ENCODE results near the gene POU3F3.

Gene POU3F3

DNA sequence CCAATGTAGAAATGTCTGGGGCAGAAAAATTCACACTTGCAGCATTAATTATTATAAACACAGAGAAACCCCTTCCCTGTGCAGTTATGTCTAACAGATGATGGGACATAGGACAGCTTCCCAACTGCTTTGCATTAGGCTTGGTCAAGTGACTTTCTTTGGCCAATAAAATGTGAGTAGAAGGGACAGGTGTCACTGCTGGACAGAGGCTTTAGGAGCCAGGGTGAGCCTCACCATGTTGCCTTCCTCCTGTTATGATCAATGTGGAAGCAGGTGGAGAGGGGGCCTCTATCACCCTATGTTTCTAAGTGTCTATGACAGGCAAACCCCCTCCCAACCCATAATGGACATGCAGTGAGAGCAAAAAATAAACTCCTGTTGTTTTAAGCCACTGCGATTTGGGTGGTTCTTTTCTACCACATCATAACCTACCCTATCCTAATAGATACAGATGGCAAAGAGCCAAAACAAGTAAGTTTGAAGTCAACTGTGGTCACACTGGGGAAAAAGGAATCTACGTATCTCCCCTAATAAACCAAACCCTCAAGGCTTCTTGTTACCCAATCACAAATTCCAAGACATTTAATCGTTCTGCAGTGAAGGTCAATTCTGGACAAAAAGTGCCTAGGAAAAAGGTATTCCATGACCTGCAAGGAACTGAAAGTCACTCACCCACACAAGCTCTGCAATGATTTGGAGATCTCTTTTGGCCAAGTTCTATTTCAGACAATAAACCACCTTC lies 28.6 kb upstream of the POU3F3 start:
- TF ChIP-seq, protein P1, sequence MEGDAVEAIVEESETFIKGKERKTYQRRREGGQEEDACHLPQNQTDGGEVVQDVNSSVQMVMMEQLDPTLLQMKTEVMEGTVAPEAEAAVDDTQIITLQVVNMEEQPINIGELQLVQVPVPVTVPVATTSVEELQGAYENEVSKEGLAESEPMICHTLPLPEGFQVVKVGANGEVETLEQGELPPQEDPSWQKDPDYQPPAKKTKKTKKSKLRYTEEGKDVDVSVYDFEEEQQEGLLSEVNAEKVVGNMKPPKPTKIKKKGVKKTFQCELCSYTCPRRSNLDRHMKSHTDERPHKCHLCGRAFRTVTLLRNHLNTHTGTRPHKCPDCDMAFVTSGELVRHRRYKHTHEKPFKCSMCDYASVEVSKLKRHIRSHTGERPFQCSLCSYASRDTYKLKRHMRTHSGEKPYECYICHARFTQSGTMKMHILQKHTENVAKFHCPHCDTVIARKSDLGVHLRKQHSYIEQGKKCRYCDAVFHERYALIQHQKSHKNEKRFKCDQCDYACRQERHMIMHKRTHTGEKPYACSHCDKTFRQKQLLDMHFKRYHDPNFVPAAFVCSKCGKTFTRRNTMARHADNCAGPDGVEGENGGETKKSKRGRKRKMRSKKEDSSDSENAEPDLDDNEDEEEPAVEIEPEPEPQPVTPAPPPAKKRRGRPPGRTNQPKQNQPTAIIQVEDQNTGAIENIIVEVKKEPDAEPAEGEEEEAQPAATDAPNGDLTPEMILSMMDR (IDR thresholded peaks at IDR 0.05; ENCODE audit: control extremely low read depth, extremely low read depth, low read depth, missing control alignments): no peak
- POLR2A ChIA-PET: no interaction called here
- DNase-seq (ENCODE audit: extremely low spot score): no peak
- CTCF ChIA-PET: no interaction called here

DNA sequence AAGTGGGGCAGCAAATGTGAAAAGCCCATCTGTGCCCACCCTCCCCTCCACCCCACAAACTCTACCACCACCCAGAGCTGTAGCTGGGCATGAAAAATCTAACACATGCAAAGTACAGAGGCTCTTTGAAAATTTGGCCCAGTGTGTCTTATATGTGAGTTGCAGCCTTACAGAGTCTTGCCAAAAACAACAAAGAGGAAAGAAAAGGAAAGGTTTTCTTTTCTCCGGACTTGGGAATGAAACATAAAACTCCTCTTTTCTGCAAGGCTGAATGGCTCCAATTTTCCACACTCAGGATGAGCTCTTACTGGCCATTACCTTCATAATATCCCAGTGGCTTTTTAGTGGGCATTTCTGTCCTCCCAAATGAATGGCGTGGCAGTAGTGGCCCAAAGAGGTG lies 27.9 kb upstream of the POU3F3 start:
- DNase-seq (ENCODE audit: extremely low spot score): no peak
- TF ChIP-seq, protein P1 (IDR thresholded peaks at IDR 0.05; ENCODE audit: control extremely low read depth, extremely low read depth, low read depth, missing control alignments): no peak
- ChIA-PET CTCF (no interaction called here), POLR2A (no interaction called here)

DNA sequence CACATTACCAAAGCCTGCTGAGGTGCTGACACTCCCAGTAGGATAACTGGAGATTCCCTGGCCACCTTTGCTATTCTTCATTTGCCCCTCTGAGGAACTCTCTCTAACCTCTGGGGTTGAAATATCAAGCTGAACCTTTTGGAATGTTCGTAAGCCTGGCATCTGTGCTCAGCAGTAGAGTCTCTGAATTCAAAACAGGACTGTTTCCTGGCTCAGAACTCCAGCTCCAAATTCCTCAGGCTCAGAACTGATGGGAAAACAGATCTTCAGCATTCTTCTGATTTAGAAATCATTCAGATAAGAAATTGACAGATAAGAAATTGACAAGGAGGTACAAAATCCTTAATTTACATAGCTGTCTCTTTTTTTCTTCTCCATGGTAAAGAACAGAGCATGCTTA lies 22.2 kb upstream of the POU3F3 start:
- DNase-seq (ENCODE audit: extremely low spot score): no peak
- ChIA-PET CTCF (interaction anchor here (1.7 kb wide), 1 partner anchor 18 kb away, joined by 6 read pairs; no protein-coding TSS in a partner anchor), POLR2A (no interaction called here)
- TF ChIP-seq, protein P1 (IDR thresholded peaks at IDR 0.05; ENCODE audit: control extremely low read depth, extremely low read depth, low read depth, missing control alignments): no peak

DNA sequence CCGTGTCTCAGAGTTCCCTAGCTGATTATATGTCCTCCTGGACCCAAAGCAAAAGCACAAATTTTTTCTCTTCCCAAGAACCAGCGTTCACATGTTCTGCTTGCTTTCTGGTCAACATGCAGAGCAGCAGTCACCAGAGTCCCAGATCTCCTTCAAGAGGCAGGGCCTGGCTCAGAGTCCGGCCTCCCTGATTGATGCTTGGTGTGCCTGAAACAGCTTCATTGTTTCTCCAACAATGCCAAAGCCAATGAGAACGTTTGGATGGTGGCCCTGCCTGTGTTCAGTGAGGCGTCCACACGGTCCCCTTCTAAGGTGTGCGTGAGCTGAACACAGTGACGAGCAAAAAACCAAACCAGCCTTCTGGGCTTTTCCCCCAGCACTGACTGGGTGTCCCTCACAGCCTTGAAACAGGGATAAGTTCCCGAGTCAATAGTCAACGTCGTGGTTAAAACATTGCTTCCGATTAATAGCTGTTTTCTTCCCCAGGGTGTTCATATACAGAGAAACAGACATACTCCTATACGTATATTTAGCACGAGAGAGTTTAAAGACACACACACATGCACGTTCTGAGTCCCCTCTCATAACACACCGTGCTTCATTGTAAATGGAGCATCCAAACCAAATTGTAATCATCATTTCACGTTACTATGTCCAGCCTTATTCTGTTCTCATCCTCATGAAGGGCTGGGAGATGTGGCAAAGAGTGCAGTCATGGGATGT lies 19.3 kb upstream of the POU3F3 start:
- ChIA-PET CTCF (interaction anchor here (4.1 kb wide), 1 partner anchor 15 kb away, joined by 26 read pairs; no protein-coding TSS in a partner anchor), POLR2A (no interaction called here)
- TF ChIP-seq, protein P1 (IDR thresholded peaks at IDR 0.05; ENCODE audit: control extremely low read depth, extremely low read depth, low read depth, missing control alignments): no peak
- DNase-seq (ENCODE audit: extremely low spot score): no peak

DNA sequence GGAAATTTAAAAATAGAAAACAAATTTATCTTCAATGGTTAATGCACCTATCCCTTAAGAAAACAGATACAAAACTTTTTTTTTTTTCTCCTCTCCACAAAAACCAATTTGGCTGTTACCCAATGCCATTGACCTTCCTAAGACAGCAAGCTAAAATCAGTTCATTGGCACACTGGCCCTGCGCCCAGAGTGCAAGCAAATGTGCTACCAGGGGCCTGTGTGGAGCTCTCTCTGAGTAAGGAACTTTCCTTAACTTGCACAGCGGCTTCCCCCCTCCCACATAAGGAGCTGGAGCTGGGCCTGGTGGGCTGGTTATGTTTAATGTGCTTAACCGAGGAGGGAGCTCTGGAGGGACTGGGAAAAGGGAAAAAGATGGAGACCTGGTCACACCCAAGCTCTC lies 17.6 kb upstream of the POU3F3 start:
- CTCF ChIA-PET: interaction anchor here (4.1 kb wide), 1 partner anchor 13 kb away, joined by 26 read pairs; no protein-coding TSS in a partner anchor

DNA sequence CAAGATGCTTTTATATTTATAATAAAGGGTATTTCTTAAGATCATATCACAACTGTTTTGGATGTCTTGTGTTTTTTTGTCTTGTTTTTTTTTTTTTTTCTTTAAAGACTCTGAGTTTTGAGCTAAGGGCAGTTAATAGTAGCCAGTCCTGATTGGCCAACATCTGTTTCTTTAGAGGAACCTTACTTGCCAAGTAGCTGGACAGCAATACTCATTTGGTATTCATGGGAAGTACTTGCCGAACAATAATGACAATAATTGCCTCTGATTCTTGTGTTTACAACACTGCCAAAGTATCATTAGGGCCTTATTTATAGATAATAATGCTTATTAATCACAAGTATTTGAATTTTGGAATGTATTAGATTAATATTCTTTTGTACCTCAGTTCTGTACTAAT lies 17.1 kb upstream of the POU3F3 start:
- CTCF ChIA-PET: interaction anchor here (4.1 kb wide), 1 partner anchor 13 kb away, joined by 26 read pairs; no protein-coding TSS in a partner anchor
- POLR2A ChIA-PET: no interaction called here
- no peak for DNase-seq (ENCODE audit: extremely low spot score)
- TF ChIP-seq, protein P1 (IDR thresholded peaks at IDR 0.05; ENCODE audit: control extremely low read depth, extremely low read depth, low read depth, missing control alignments): no peak

More for the DNA sequence above, 17.6 kb upstream of the POU3F3 start:
- TF ChIP-seq, protein P1 (IDR thresholded peaks at IDR 0.05; ENCODE audit: control extremely low read depth, extremely low read depth, low read depth, missing control alignments): no peak
- DNase-seq (ENCODE audit: extremely low spot score): no peak
- POLR2A ChIA-PET: no interaction called here

Measured in GM10248 (cell line).